A549 (cell line): ENCODE measurements around the gene SSTR3. TPM values are rescaled to one million over a fixed set of nuclear protein-coding genes. Genes with fewer than 3 reads are reported as not detected.

ENCODE experiments used
- ATAC-seq, 2 experiments: fragments of 200-7000 bp in 1 of 2; fragments of >200 bp in 1 of 2; cut with Nextera tagmentation in 1 of 2; cut with Tn5 transposase in 1 of 2; 3 replicates each; pipeline versions ENCODE4 v1.8.0 to v1.9.1; 2018 to 2020; ENCODE audit warnings: mild to moderate bottlenecking in 1 of 2, moderate library complexity in 1 of 2
- CTCF ChIA-PET: fragments of 300-600 bp; sonication (Branson Sonifier 250); formaldehyde crosslinking; extraction: SDS; loops from one replicate; lab custom pipeline; 2021; ENCODE audit warnings: antibody characterized with exemption, inconsistent platforms; lab: Yijun Ruan, JAX
- POLR2A ChIA-PET: fragments of 350-600 bp; formaldehyde crosslinking; extraction: SDS; loops from one replicate; lab custom pipeline; 2021; ENCODE audit warnings: antibody characterized with exemption, inconsistent platforms; lab: Yijun Ruan, JAX
- DNase-seq, 2 experiments: peaks; one replicate each; pipeline versions ENCODE4 v3.0.0 to v3.0.0-alpha.2; 2011 to 2016; ENCODE audit warnings: low read depth in 1 of 2, low spot score in 1 of 2
- FAIRE-seq: peaks from 2 replicates; lab custom pipeline; 2011; peaks lifted over from hg19 to GRCh38; lab: Jason Lieb, UNC
- H3K27ac ChIP-seq, 2 experiments: fragments of >200 bp; sonication (Bioruptor Twin); formaldehyde crosslinking; 3 replicates each; pipeline ENCODE4 v1.5.1; 2016 to 2017
- H3K4me1 ChIP-seq: fragments of >200 bp; sonication (Bioruptor Twin); formaldehyde crosslinking; 3 replicates; pipeline ENCODE4 v1.6.1; 2016
- H3K4me2 ChIP-seq: fragments of >200 bp; sonication (Bioruptor Twin); formaldehyde crosslinking; 3 replicates; pipeline ENCODE4 v1.6.1; 2016
- H3K4me3 ChIP-seq: fragments of >200 bp; sonication (Bioruptor Twin); formaldehyde crosslinking; 3 replicates; pipeline ENCODE4 v1.5.1; 2016
- H3K9me3 ChIP-seq: fragments of >200 bp; sonication (Bioruptor Twin); formaldehyde crosslinking; 3 replicates; pipeline ENCODE4 v1.6.1; 2016
- CHD2 ChIP-seq: fragments of 150-350 bp; IDR thresholded peaks from 2 replicates; pipeline ENCODE4 v1.6.1; 2014; ENCODE audit warnings: low read length; ENCODE audit not compliant: partially characterized antibody
- EP300 ChIP-seq, 2 experiments: fragments of >200 bp; sonication (Bioruptor Twin); formaldehyde crosslinking; IDR thresholded peaks; 2 replicates in 1 of 2; 3 replicates in 1 of 2; pipeline ENCODE4 v1.6.1; 2016 to 2017
- ESRRA ChIP-seq: fragments of 150-350 bp; IDR thresholded peaks from 2 replicates; pipeline ENCODE4 v1.6.1; 2014; ENCODE audit warnings: mild to moderate bottlenecking, low read length, borderline replicate concordance
- FOSB ChIP-seq: fragments of 250-450 bp; sonication (Bioruptor Pico); IDR thresholded peaks from 2 replicates; pipeline ENCODE4 v1.5.0; 2020; ENCODE audit warnings: mild to moderate bottlenecking, moderate library complexity
- FOSL2 ChIP-seq, 2 experiments: fragments of 450-650 bp in 1 of 2; fragments of >200 bp in 1 of 2; sonication (Bioruptor Twin) in 1 of 2; formaldehyde crosslinking; IDR thresholded peaks; 2 replicates each; pipeline versions ENCODE4 v1.5.0 to v1.6.1; 2016 to 2020; ENCODE audit warnings: mild to moderate bottlenecking in 1 of 2, moderate library complexity in 1 of 2
- HDAC2 ChIP-seq: fragments of 200-600 bp; sonication (generic); IDR thresholded peaks from 2 replicates; pipeline ENCODE4 v1.6.1; 2016
- JUN ChIP-seq, 2 experiments: fragments of >200 bp; sonication (Bioruptor Twin); formaldehyde crosslinking; IDR thresholded peaks; 2 replicates in 1 of 2; 3 replicates in 1 of 2; pipeline ENCODE4 v1.6.1; 2016 to 2017
- MAFK ChIP-seq: fragments of 450-650 bp; IDR thresholded peaks from 2 replicates; pipeline ENCODE4 v1.6.1; 2014; ENCODE audit not compliant: partially characterized antibody
- MAZ ChIP-seq: fragments of 150-350 bp; IDR thresholded peaks from 2 replicates; pipeline ENCODE4 v1.6.1; 2014; ENCODE audit warnings: antibody characterized with exemption, low read depth, low read length, borderline replicate concordance
- MYC ChIP-seq: IDR thresholded peaks from 2 replicates; pipeline ENCODE4 v1.6.1; 2012; ENCODE audit warnings: mild to moderate bottlenecking, inconsistent platforms, low read length, improper control_type of control experiment, borderline replicate concordance
- NFE2L2 ChIP-seq: fragments of 150-350 bp; conservative IDR thresholded peaks from 2 replicates; pipeline ENCODE4 v1.6.1; 2014; ENCODE audit warnings: low read length
- RAD21 ChIP-seq, 2 experiments: fragments of >200 bp in 1 of 2; sonication (Bioruptor Twin) in 1 of 2; formaldehyde crosslinking in 1 of 2; IDR thresholded peaks in 1 of 2; conservative IDR thresholded peaks in 1 of 2; 2 replicates in 1 of 2; 3 replicates in 1 of 2; pipeline ENCODE4 v1.6.1; 2012 to 2018; ENCODE audit warnings: inconsistent platforms in 1 of 2
- RFX5 ChIP-seq: fragments of 450-650 bp; IDR thresholded peaks from 2 replicates; pipeline ENCODE4 v1.7.1; 2014; ENCODE audit warnings: antibody characterized with exemption, mild to moderate bottlenecking, moderate library complexity
- SMC3 ChIP-seq: fragments of >200 bp; sonication (Bioruptor Twin); formaldehyde crosslinking; IDR thresholded peaks from 3 replicates; pipeline ENCODE4 v1.6.1; 2018; ENCODE audit warnings: inconsistent platforms
- TFCP2L1 ChIP-seq: fragments of 250-450 bp; sonication (Bioruptor Pico); IDR thresholded peaks from 2 replicates; pipeline ENCODE4 v1.5.0; 2021; ENCODE audit warnings: mild to moderate bottlenecking
- TP53 ChIP-seq: fragments of 250-450 bp; sonication (Bioruptor Pico); IDR thresholded peaks from 2 replicates; pipeline ENCODE4 v1.5.0; 2021; ENCODE audit warnings: mild to moderate bottlenecking, moderate library complexity
- ZC3H11A ChIP-seq: fragments of 450-650 bp; IDR thresholded peaks from 2 replicates; pipeline ENCODE4 v1.6.1; 2014; ENCODE audit warnings: antibody characterized with exemption, mild to moderate bottlenecking
- ZFP36 ChIP-seq: fragments of 450-650 bp; IDR thresholded peaks from 2 replicates; pipeline ENCODE4 v1.6.1; 2014; ENCODE audit warnings: borderline replicate concordance; ENCODE audit not compliant: partially characterized antibody
- ZSCAN20 ChIP-seq: fragments of 250-450 bp; sonication (Bioruptor Pico); IDR thresholded peaks from 2 replicates; pipeline ENCODE4 v1.8.0; 2022; ENCODE audit warnings: mild to moderate bottlenecking, moderate library complexity
- WGBS: methylation state at CpG from one replicate; pipeline ENCODE4 v1.1.6; 2017; ENCODE audit errors: missing lambda C conversion rate; 5-methylcytosine and 5-hydroxymethylcytosine counted together
- polyA minus RNA-seq: library from RNA; depleted of rRNA, polyadenylated mRNA; stranded (reverse); fragments of >200 nt; gene quantifications from 2 replicates; pipeline ENCODE4 v1.2.3, GENCODE V29; 2011; rRNA and poly(A)+ RNA removed
- polyA plus RNA-seq, 4 experiments: library from polyadenylated mRNA; depleted of rRNA in 3 of 4; stranded (reverse); fragments of >200 nt; fragmentation: RNase III in 1 of 4; extraction: RNeasy Plus Mini Kit Qiagen cat#74134 plus additional on column Dnase treatment in 1 of 4; gene quantifications; 2 replicates in 3 of 4; 3 replicates in 1 of 4; pipeline ENCODE4 v1.2.3, GENCODE V29; 2011 to 2017
- TF ChIP-seq, protein P1 (sequence below): fragments of 150-350 bp; IDR thresholded peaks from 2 replicates; pipeline ENCODE4 v1.6.1; 2014; ENCODE audit warnings: low read depth, mild to moderate bottlenecking, low read length
- TF ChIP-seq, protein P2 (sequence below): fragments of 450-650 bp; IDR thresholded peaks from 2 replicates; pipeline ENCODE4 v1.6.1; 2014; ENCODE audit warnings: antibody characterized with exemption
- TF ChIP-seq, protein P3 (sequence below): fragments of 200-600 bp; sonication (generic); IDR thresholded peaks from 2 replicates; pipeline ENCODE4 v1.6.1; 2016; ENCODE audit warnings: antibody characterized with exemption, mild to moderate bottlenecking, moderate library complexity
- TF ChIP-seq, protein P4 (sequence below): fragments of >200 bp; sonication (Bioruptor Twin); formaldehyde crosslinking; IDR thresholded peaks from 3 replicates; pipeline ENCODE4 v1.5.1; 2016
- TF ChIP-seq, protein P5 (sequence below): IDR thresholded peaks from 2 replicates; pipeline ENCODE4 v1.6.1; 2012

SSTR3 gene
- polyA plus RNA-seq (2011; rRNA removed) (not detected in 2 replicates), polyA plus RNA-seq (2017; fragmentation: RNase III; extraction: RNeasy Plus Mini Kit Qiagen cat#74134 plus additional on column Dnase treatment) (not detected in 3 replicates), polyA minus RNA-seq (not detected in 2 replicates)
- not detected in 2 replicates for polyA plus RNA-seq (2012; cell fraction: cytosol; rRNA removed)
- 0.07 TPM in 1 of 2 replicates, not detected in the other for polyA plus RNA-seq (2012; cell fraction: nucleus; rRNA removed)

DNA sequence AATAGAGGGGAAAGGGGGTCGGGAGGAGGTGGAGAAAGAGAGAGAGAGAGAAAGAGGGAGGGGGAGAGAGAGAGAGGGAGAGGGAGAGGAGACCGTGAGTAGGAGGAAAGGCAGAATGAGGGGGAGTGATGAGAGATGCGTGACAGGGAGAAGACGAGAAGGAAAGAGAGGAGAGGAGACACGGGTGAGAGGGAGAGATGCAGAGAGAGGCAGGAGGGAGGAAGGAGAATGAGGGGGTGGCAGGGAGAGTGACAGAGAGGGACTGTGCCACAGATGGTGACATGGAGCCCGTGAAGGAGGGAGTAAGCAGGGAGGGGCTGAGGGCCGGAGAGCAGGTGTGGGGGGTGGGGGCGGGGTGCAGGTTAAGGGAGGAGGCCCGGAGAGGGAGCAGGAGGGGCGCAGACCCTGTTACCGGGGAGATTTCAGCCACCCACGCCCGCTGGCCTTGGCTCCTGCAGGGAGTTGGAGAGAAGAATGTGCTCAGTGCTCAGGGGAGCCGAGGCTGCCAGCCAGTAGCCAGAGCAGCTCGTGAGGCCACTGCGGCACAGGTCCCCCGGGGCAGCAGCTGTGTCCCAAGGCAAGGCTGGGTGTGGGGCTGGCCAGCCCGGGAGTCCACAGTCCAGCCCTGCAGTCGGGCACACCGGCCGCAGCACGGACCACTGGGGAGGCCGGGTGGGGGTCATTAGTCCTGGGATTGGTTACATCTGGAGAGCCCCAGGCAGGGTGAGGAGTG lies at the start of gene SSTR3:
TSS of gene SSTR3 (minus strand) at position 304 of the 733 bp plus-strand sequence. CDS start 4,674 bp downstream, outside the sequence.
- ChIA-PET CTCF (interaction anchor here (0.7 kb wide), 1 partner anchor 10 kb away, joined by 3 read pairs; no protein-coding TSS in a partner anchor), POLR2A (no interaction called here)
- TF ChIP-seq ZC3H11A: no peak
- TF ChIP-seq TFCP2L1 (CRISPR knock-in tag): no peak
- TF ChIP-seq MAZ: no peak
- no peak for TF ChIP-seq RAD21 (conservative IDR thresholded peaks at IDR 0.05 in 1 of 2, IDR thresholded peaks at IDR 0.05 in 1 of 2)
- TF ChIP-seq FOSB (CRISPR knock-in tag): no peak
- no peak for TF ChIP-seq HDAC2
- TF ChIP-seq MYC: no peak
- no peak for TF ChIP-seq TP53 (CRISPR knock-in tag)
- TF ChIP-seq, protein P1, sequence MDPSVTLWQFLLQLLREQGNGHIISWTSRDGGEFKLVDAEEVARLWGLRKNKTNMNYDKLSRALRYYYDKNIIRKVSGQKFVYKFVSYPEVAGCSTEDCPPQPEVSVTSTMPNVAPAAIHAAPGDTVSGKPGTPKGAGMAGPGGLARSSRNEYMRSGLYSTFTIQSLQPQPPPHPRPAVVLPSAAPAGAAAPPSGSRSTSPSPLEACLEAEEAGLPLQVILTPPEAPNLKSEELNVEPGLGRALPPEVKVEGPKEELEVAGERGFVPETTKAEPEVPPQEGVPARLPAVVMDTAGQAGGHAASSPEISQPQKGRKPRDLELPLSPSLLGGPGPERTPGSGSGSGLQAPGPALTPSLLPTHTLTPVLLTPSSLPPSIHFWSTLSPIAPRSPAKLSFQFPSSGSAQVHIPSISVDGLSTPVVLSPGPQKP: no peak
- TF ChIP-seq ZSCAN20: no peak
- TF ChIP-seq ESRRA: no peak
- TF ChIP-seq, protein P2, sequence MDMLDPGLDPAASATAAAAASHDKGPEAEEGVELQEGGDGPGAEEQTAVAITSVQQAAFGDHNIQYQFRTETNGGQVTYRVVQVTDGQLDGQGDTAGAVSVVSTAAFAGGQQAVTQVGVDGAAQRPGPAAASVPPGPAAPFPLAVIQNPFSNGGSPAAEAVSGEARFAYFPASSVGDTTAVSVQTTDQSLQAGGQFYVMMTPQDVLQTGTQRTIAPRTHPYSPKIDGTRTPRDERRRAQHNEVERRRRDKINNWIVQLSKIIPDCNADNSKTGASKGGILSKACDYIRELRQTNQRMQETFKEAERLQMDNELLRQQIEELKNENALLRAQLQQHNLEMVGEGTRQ: no peak
- TF ChIP-seq EP300 (IDR thresholded peaks at IDR 0.05): no peak
- TF ChIP-seq RFX5: no peak
- no peak for TF ChIP-seq CHD2
- TF ChIP-seq, protein P3, sequence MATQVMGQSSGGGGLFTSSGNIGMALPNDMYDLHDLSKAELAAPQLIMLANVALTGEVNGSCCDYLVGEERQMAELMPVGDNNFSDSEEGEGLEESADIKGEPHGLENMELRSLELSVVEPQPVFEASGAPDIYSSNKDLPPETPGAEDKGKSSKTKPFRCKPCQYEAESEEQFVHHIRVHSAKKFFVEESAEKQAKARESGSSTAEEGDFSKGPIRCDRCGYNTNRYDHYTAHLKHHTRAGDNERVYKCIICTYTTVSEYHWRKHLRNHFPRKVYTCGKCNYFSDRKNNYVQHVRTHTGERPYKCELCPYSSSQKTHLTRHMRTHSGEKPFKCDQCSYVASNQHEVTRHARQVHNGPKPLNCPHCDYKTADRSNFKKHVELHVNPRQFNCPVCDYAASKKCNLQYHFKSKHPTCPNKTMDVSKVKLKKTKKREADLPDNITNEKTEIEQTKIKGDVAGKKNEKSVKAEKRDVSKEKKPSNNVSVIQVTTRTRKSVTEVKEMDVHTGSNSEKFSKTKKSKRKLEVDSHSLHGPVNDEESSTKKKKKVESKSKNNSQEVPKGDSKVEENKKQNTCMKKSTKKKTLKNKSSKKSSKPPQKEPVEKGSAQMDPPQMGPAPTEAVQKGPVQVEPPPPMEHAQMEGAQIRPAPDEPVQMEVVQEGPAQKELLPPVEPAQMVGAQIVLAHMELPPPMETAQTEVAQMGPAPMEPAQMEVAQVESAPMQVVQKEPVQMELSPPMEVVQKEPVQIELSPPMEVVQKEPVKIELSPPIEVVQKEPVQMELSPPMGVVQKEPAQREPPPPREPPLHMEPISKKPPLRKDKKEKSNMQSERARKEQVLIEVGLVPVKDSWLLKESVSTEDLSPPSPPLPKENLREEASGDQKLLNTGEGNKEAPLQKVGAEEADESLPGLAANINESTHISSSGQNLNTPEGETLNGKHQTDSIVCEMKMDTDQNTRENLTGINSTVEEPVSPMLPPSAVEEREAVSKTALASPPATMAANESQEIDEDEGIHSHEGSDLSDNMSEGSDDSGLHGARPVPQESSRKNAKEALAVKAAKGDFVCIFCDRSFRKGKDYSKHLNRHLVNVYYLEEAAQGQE: no peak
- TF ChIP-seq ZFP36: no peak
- no peak for TF ChIP-seq JUN (IDR thresholded peaks at IDR 0.05)

DNA sequence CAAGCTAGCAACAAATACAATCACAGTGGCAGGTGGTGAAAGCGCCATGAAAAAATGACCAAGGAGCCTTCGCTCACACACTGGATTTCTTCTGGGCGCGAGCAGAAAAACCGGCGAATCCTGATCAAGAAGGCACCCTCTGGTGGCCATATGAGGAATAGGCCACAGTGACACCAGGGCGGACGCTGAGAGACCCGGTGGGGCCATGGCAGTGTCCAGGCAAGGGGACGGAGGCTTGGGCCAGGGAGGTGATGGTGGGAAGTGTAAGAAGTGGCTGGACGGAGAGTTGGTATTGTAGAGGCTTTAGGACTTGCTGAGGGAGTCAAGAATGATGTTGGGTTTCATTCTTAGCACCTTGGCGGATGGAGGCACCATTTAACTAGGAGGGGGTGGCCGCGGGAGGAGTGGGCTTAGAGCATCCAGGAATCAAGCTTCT lies 48.6 kb upstream of the SSTR3 start:
- no peak for FAIRE-seq
- peak; percentile 78 to 81; a peak in 5 of 6 replicates for ATAC-seq
- DNase-seq: peak; percentile 53 to 58
- peaks cover 19% of the 10 kb centered on the region for H3K4me1 ChIP-seq
- ChIA-PET POLR2A (interaction anchor here (1.0 kb wide), 1 partner anchor 62 kb away, joined by 4 read pairs; no protein-coding TSS in a partner anchor), CTCF (interaction anchor here (0.8 to 5.0 kb wide), 44 partner anchors 9 to 716 kb away, joined by 3 to 55 read pairs (median 5); partner anchors contain the start of genes CYTH4 and RAC2)
- H3K9me3 ChIP-seq: peaks cover 18% of the 10 kb centered on the region
- no peak overlapping the region for H3K27ac ChIP-seq
- 20% methylated on average over 14 of the region's 14 CpGs for WGBS
- no peak overlapping the region for H3K4me3 ChIP-seq
- peak overlapping the region; percentile 31; the same call in 1 of the 3 replicates for H3K4me2 ChIP-seq
- no peak for TF ChIP-seq EP300 (IDR thresholded peaks at IDR 0.05)
- TF ChIP-seq, protein P1: no peak
- TF ChIP-seq, protein P4, sequence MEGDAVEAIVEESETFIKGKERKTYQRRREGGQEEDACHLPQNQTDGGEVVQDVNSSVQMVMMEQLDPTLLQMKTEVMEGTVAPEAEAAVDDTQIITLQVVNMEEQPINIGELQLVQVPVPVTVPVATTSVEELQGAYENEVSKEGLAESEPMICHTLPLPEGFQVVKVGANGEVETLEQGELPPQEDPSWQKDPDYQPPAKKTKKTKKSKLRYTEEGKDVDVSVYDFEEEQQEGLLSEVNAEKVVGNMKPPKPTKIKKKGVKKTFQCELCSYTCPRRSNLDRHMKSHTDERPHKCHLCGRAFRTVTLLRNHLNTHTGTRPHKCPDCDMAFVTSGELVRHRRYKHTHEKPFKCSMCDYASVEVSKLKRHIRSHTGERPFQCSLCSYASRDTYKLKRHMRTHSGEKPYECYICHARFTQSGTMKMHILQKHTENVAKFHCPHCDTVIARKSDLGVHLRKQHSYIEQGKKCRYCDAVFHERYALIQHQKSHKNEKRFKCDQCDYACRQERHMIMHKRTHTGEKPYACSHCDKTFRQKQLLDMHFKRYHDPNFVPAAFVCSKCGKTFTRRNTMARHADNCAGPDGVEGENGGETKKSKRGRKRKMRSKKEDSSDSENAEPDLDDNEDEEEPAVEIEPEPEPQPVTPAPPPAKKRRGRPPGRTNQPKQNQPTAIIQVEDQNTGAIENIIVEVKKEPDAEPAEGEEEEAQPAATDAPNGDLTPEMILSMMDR: peak; percentile 61
- no peak for TF ChIP-seq NFE2L2
- TF ChIP-seq SMC3: peak; percentile 64
- TF ChIP-seq, protein P5, sequence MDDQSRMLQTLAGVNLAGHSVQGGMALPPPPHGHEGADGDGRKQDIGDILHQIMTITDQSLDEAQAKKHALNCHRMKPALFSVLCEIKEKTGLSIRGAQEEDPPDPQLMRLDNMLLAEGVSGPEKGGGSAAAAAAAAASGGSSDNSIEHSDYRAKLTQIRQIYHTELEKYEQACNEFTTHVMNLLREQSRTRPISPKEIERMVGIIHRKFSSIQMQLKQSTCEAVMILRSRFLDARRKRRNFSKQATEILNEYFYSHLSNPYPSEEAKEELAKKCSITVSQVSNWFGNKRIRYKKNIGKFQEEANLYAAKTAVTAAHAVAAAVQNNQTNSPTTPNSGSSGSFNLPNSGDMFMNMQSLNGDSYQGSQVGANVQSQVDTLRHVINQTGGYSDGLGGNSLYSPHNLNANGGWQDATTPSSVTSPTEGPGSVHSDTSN: no peak
- no peak for TF ChIP-seq MAZ
- TF ChIP-seq MAFK: no peak
- TF ChIP-seq RAD21 (conservative IDR thresholded peaks at IDR 0.05 in 1 of 2, IDR thresholded peaks at IDR 0.05 in 1 of 2): peak; percentile 47
- TF ChIP-seq FOSL2 (IDR thresholded peaks at IDR 0.05): no peak
- no peak for TF ChIP-seq FOSL2 (CRISPR knock-in tag; IDR thresholded peaks at IDR 0.05)

More for the DNA sequence above, at the start of gene SSTR3:
- ATAC-seq (peak; percentile 31 to 36; a peak in 2 of 6 replicates), FAIRE-seq (no peak), DNase-seq (no peak)
- H3K27ac ChIP-seq: no peak within 1 kb of the TSS
- no peak within 1 kb of the TSS for H3K4me3 ChIP-seq
- H3K4me2 ChIP-seq: no peak within 1 kb of the TSS
- H3K4me1 ChIP-seq: no peaks in the 10 kb centered on the region
- 60% methylated on average over 11 of the region's 23 CpGs for WGBS
- no peaks in the 10 kb centered on the region for H3K9me3 ChIP-seq
